Liver (tissue), 9 donors: Measurements from ENCODE around the gene ITCH. TPM values are rescaled to one million over a fixed set of nuclear protein-coding genes. Genes with fewer than 3 reads are reported as not detected.
A peak's percentile ranks its signal among the peaks of the same experiment; 100 is the strongest.

ENCODE experiments used
- DNase-seq: peaks from one replicate; pipeline ENCODE4 v3.0.0-alpha.2; 2017; ENCODE audit warnings: low spot score
- H3K27ac ChIP-seq, 2 donors: one replicate each; pipeline ENCODE4 v1.7.0; 2013; ENCODE audit warnings: inconsistent platforms in 2 of 2, low read length in 2 of 2, control low read depth in 1 of 2, low read depth in 1 of 2, mild to moderate bottlenecking in 1 of 2
- H3K27me3 ChIP-seq, 4 donors: one replicate each; pipeline versions ENCODE4 v1.6.1 to v1.7.0; 2013; ENCODE audit warnings: low read length in 3 of 4, inconsistent platforms in 1 of 4, mild to moderate bottlenecking in 1 of 4, moderate library complexity in 1 of 4; ENCODE audit not compliant: control insufficient read depth in 4 of 4, insufficient read depth in 4 of 4
- H3K36me3 ChIP-seq, 4 donors: one replicate each; pipeline versions ENCODE4 v1.6.1 to v1.7.0; 2013; ENCODE audit warnings: low read length in 3 of 4, mild to moderate bottlenecking in 3 of 4, low read depth in 1 of 4, moderate library complexity in 1 of 4; ENCODE audit not compliant: control insufficient read depth in 4 of 4, insufficient read depth in 3 of 4
- H3K4me1 ChIP-seq, 4 donors: one replicate each; pipeline versions ENCODE4 v1.6.1 to v1.7.0; 2013; ENCODE audit warnings: low read length in 3 of 4, mild to moderate bottlenecking in 3 of 4, moderate library complexity in 1 of 4; ENCODE audit not compliant: control insufficient read depth in 4 of 4, insufficient read depth in 4 of 4
- H3K4me3 ChIP-seq, 3 donors: one replicate each; pipeline versions ENCODE4 v1.6.1 to v1.7.0; 2013; ENCODE audit warnings: low read length in 3 of 3, control low read depth in 1 of 3, low read depth in 1 of 3, mild to moderate bottlenecking in 1 of 3
- H3K9ac ChIP-seq, 2 donors: one replicate each; pipeline ENCODE4 v1.7.0; 2013; ENCODE audit warnings: low read length in 2 of 2, mild to moderate bottlenecking in 2 of 2, moderate library complexity in 2 of 2, control low read depth in 1 of 2, low read depth in 1 of 2
- H3K9me3 ChIP-seq, 4 donors: one replicate each; pipeline versions ENCODE4 v1.6.1 to v1.7.0; 2013; ENCODE audit warnings: low read length in 3 of 4; ENCODE audit not compliant: control insufficient read depth in 4 of 4
- ATF3 ChIP-seq: IDR thresholded peaks from 2 replicates; pipeline ENCODE4 v1.6.1; 2016; ENCODE audit warnings: antibody characterized with exemption
- CTCF ChIP-seq: fragments of 150-350 bp; IDR thresholded peaks from 2 replicates; pipeline ENCODE4 v1.5.1; 2017; ENCODE audit warnings: improper control_type of control experiment, low read depth, low read length; ENCODE audit not compliant: missing input control
- EGR1 ChIP-seq, 2 donors: IDR thresholded peaks; 2 replicates each; pipeline ENCODE4 v1.6.1; 2016 to 2018; ENCODE audit warnings: antibody characterized with exemption in 2 of 2, low read depth in 2 of 2
- FOXA1 ChIP-seq: IDR thresholded peaks from 2 replicates; pipeline ENCODE4 v1.6.1; 2016; ENCODE audit warnings: antibody characterized with exemption
- GABPA ChIP-seq, 2 donors: IDR thresholded peaks in 1 of 2; conservative IDR thresholded peaks in 1 of 2; 2 replicates each; pipeline ENCODE4 v1.6.1; 2016; ENCODE audit warnings: antibody characterized with exemption in 2 of 2, mild to moderate bottlenecking in 1 of 2, moderate library complexity in 1 of 2
- HNF4A ChIP-seq, 2 donors: conservative IDR thresholded peaks; 2 replicates each; pipeline ENCODE4 v1.6.1; 2016; ENCODE audit warnings: antibody characterized with exemption in 2 of 2, mild to moderate bottlenecking in 2 of 2
- HNF4G ChIP-seq: IDR thresholded peaks from 2 replicates; pipeline ENCODE4 v1.6.1; 2016; ENCODE audit warnings: antibody characterized with exemption
- JUND ChIP-seq, 2 donors: IDR thresholded peaks; 2 replicates each; pipeline ENCODE4 v1.6.1; 2016; ENCODE audit warnings: antibody characterized with exemption in 2 of 2
- NR2F2 ChIP-seq: IDR thresholded peaks from 2 replicates; pipeline ENCODE4 v1.6.1; 2016; ENCODE audit warnings: antibody characterized with exemption
- RAD21 ChIP-seq, 2 donors: IDR thresholded peaks; 2 replicates each; pipeline ENCODE4 v1.6.1; 2016; ENCODE audit warnings: antibody characterized with exemption in 2 of 2, mild to moderate bottlenecking in 2 of 2
- RXRA ChIP-seq, 2 donors: IDR thresholded peaks; 2 replicates each; pipeline ENCODE4 v1.6.1; 2017 to 2018; ENCODE audit warnings: antibody characterized with exemption in 2 of 2, mild to moderate bottlenecking in 1 of 2
- SP1 ChIP-seq: IDR thresholded peaks from 2 replicates; pipeline ENCODE4 v1.6.1; 2018; ENCODE audit warnings: antibody characterized with exemption, mild to moderate bottlenecking
- TAF1 ChIP-seq: conservative IDR thresholded peaks from 2 replicates; pipeline ENCODE4 v1.6.1; 2016; ENCODE audit warnings: antibody characterized with exemption, mild to moderate bottlenecking
- YY1 ChIP-seq: IDR thresholded peaks from 2 replicates; pipeline ENCODE4 v1.6.1; 2016; ENCODE audit warnings: antibody characterized with exemption, mild to moderate bottlenecking
- WGBS: extraction: QIAGEN DNeasy Blood & Tissue Kit; methylation state at CpG from one replicate; pipeline ENCODE4 v1.1.7; 2013; 5-methylcytosine and 5-hydroxymethylcytosine counted together
- polyA plus RNA-seq, 2 donors: library from polyadenylated mRNA; stranded (reverse) in 1 of 2; unstranded in 1 of 2; fragments of 200-250 nt in 1 of 2; fragments of >200 nt in 1 of 2; fragmentation: Nextera tagmentation in 1 of 2; extraction: Ambion mirVana in 1 of 2; gene quantifications; one replicate each; pipeline versions ENCODE4 v1.2.1 to v1.2.3, GENCODE V29; 2013 to 2015
- total RNA-seq, 2 donors: library from RNA; depleted of rRNA; stranded (reverse); fragments of >200 nt; gene quantifications; one replicate each; pipeline ENCODE4 v1.2.3, GENCODE V29; 2014
- TF ChIP-seq, protein P1 (sequence below): IDR thresholded peaks from 2 replicates; pipeline ENCODE4 v1.6.1; 2016; ENCODE audit warnings: antibody characterized with exemption, mild to moderate bottlenecking
- donor health status: healthy.
- donor health status: healthy.
- donor health status: healthy.
- donor health status: healthy.
- donor health status: healthy.

ITCH gene
- total and polyA plus RNA-seq, 4 donors = 14.3 to 85.3 (median 25.8) TPM

DNA sequence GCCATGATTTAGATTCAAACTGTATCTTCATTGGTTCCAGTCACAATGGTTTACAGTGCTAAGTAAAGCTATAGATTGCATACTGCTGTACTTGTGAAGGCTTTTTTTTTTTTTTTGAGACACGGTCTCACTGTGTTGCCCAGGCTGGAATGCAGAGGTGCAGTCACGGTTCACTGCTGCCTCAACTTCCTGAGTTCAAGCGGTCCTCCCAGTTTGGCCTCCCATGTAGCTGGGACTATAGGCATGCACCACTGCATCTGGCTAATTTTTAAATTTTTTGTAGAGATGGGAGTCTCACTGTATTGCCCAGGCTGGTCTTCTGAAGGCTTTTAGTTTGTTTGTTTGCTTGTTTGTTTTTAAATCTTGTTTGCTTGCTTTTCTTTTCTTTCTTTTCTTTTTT, 24.9 kb downstream of the ITCH start:
- H3K9me3 ChIP-seq = no peaks in the 10 kb centered on the region
- no peaks in the 10 kb centered on the region for H3K27me3 ChIP-seq
- peaks cover 16 to 46% (median 31%) of the 10 kb centered on the region in 4 donors for H3K4me1 ChIP-seq
- no peak overlapping the region for H3K9ac ChIP-seq
- peaks cover 1 to 6% (median 3%) of the 10 kb centered on the region in 4 donors for H3K36me3 ChIP-seq
- H3K4me3 ChIP-seq = no peak overlapping the region
- no peak overlapping the region for H3K27ac ChIP-seq
- 91% methylated on average over 3 of the region's 3 CpGs for WGBS
- no peak for TF ChIP-seq ATF3
- DNase-seq = no peak

- Histone ChIP-seq H3K36me3 (peaks cover 2 to 7% (median 5%) of the 10 kb centered on the region in 4 donors), H3K9ac (no peak overlapping the region), H3K27ac (peak overlapping the region in 1 of 2 donors; percentile 12), H3K4me3 (no peak overlapping the region), H3K9me3 (no peaks in the 10 kb centered on the region), H3K27me3 (no peaks in the 10 kb centered on the region), H3K4me1 (peaks cover 17 to 46% (median 31%) of the 10 kb centered on the region in 4 donors)
- DNase-seq = no peak
- 94% methylated on average over 2 of the region's 2 CpGs for WGBS
- no peak for TF ChIP-seq TAF1
- no peak for TF ChIP-seq YY1
- TF ChIP-seq FOXA1 = no peak
- no peak for TF ChIP-seq NR2F2
- TF ChIP-seq CTCF = no peak
- no peak for TF ChIP-seq GABPA (IDR thresholded peaks at IDR 0.05 in 1 of 2, conservative IDR thresholded peaks at IDR 0.05 in 1 of 2)
- no peak for TF ChIP-seq JUND (IDR thresholded peaks at IDR 0.05)
- TF ChIP-seq, protein P1, sequence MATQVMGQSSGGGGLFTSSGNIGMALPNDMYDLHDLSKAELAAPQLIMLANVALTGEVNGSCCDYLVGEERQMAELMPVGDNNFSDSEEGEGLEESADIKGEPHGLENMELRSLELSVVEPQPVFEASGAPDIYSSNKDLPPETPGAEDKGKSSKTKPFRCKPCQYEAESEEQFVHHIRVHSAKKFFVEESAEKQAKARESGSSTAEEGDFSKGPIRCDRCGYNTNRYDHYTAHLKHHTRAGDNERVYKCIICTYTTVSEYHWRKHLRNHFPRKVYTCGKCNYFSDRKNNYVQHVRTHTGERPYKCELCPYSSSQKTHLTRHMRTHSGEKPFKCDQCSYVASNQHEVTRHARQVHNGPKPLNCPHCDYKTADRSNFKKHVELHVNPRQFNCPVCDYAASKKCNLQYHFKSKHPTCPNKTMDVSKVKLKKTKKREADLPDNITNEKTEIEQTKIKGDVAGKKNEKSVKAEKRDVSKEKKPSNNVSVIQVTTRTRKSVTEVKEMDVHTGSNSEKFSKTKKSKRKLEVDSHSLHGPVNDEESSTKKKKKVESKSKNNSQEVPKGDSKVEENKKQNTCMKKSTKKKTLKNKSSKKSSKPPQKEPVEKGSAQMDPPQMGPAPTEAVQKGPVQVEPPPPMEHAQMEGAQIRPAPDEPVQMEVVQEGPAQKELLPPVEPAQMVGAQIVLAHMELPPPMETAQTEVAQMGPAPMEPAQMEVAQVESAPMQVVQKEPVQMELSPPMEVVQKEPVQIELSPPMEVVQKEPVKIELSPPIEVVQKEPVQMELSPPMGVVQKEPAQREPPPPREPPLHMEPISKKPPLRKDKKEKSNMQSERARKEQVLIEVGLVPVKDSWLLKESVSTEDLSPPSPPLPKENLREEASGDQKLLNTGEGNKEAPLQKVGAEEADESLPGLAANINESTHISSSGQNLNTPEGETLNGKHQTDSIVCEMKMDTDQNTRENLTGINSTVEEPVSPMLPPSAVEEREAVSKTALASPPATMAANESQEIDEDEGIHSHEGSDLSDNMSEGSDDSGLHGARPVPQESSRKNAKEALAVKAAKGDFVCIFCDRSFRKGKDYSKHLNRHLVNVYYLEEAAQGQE = no peak
- no peak for TF ChIP-seq HNF4G
- no peak for TF ChIP-seq RAD21 (IDR thresholded peaks at IDR 0.05)
- no peak for TF ChIP-seq HNF4A (conservative IDR thresholded peaks at IDR 0.05)
- no peak for TF ChIP-seq EGR1 (IDR thresholded peaks at IDR 0.05; ENCODE audit: low read depth in 2 of 2)
- no peak for TF ChIP-seq SP1
- TF ChIP-seq RXRA (IDR thresholded peaks at IDR 0.05) = no peak
Measured at GRCh38 chr20:34388678-34389077, 25.6 kb downstream of the ITCH start.
